ENCODE measurements around the gene EPM2AIP1.

DNA sequence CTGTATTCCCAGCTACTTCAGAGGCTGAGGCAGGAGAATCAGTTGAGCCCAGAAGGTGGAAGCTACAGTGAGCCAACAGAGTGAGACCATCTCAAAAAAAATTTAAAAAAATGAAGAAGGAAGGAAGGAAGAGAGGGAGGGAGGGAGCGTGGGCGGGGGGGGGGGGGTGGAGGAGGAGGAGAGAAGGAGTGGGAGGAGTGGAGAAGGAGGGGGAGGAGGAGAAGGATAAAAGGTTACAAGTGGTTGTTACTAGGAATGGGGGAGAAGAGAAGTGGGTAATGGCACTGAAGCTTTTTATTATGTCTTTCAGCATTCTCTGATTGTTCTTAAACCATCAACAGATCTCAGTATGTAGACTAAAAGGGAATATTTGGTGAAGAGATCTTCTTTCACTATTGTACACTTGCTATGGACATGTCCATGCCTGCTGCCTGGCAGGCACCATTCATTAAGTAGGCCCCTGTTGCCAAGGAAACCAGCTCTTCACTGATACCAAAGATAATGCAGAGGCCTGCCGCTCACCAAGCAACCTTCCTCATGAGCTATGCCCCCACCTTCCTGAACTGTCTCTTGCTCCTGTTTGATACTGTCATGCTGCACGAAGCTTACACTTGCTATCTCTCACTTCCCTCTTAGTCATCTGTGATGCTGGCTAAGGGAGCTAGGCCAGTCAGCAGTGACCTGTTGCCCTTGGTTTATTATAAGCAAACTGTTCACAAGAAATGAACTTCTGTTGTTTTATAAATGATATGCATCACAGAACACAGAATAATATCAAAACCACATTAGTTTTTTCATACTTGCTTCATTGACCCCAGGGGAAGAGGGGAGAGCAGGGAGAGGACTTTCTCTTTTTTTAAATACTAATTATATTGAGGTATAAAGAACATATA, 23.1 kb downstream of the EPM2AIP1 start:
- TF ChIP-seq, protein P1, sequence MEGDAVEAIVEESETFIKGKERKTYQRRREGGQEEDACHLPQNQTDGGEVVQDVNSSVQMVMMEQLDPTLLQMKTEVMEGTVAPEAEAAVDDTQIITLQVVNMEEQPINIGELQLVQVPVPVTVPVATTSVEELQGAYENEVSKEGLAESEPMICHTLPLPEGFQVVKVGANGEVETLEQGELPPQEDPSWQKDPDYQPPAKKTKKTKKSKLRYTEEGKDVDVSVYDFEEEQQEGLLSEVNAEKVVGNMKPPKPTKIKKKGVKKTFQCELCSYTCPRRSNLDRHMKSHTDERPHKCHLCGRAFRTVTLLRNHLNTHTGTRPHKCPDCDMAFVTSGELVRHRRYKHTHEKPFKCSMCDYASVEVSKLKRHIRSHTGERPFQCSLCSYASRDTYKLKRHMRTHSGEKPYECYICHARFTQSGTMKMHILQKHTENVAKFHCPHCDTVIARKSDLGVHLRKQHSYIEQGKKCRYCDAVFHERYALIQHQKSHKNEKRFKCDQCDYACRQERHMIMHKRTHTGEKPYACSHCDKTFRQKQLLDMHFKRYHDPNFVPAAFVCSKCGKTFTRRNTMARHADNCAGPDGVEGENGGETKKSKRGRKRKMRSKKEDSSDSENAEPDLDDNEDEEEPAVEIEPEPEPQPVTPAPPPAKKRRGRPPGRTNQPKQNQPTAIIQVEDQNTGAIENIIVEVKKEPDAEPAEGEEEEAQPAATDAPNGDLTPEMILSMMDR (IDR thresholded peaks at IDR 0.05; ENCODE audit: control extremely low read depth in 1 of 3, insufficient read depth in 1 of 3, low read depth in 1 of 3, low read length in 3 of 3) = no peak
- TF ChIP-seq PHF8 (conservative IDR thresholded peaks at IDR 0.05; ENCODE audit: low read depth, low read length) = no peak
- TF ChIP-seq SIRT6 (IDR thresholded peaks at IDR 0.05; ENCODE audit: low read length) = no peak
- TF ChIP-seq EP300 (IDR thresholded peaks at IDR 0.05; ENCODE audit: borderline replicate concordance in 1 of 2, low read depth in 2 of 2, low read length in 2 of 2) = no peak
- TF ChIP-seq, protein P2, sequence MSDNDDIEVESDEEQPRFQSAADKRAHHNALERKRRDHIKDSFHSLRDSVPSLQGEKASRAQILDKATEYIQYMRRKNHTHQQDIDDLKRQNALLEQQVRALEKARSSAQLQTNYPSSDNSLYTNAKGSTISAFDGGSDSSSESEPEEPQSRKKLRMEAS (IDR thresholded peaks at IDR 0.05) = no peak
- TF ChIP-seq CHD2 (IDR thresholded peaks at IDR 0.05; ENCODE audit: low read length) = no peak
